Cardiac muscle cell (in vitro differentiated cells and primary cell): ENCODE results near the gene SRSF1. TPM values are rescaled to one million over a fixed set of nuclear protein-coding genes. Genes with fewer than 3 reads are reported as not detected.
A peak's percentile ranks its signal among the peaks of the same experiment; 100 is the strongest.
"Not testable (repeated sequence)": the region's sequence is repeated elsewhere in the genome, so short reads cannot be mapped to it uniquely, and the experiment has no call there.

Source experiments
- DNase-seq, 2 donors: peaks; one replicate each; pipeline versions ENCODE4 v3.0.0 to v3.0.0-alpha.2; 2010 to 2017; ENCODE audit warnings: low read depth in 1 of 2, low spot score in 1 of 2
- H3K27ac ChIP-seq: fragments of 200-600 bp; sonication (generic); 2 replicates; pipeline ENCODE4 v1.5.1; 2016
- H3K27me3 ChIP-seq: fragments of 200-600 bp; sonication (generic); 2 replicates; pipeline ENCODE4 v1.6.0; 2016; ENCODE audit warnings: control low read depth
- H3K36me3 ChIP-seq: fragments of 200-600 bp; sonication (generic); 2 replicates; pipeline ENCODE4 v1.5.1; 2016; ENCODE audit warnings: control low read depth
- H3K4me1 ChIP-seq: fragments of 200-600 bp; sonication (generic); 2 replicates; pipeline ENCODE4 v1.8.1; 2017; ENCODE audit warnings: low read depth, mild to moderate bottlenecking, mixed run types
- H3K4me3 ChIP-seq: fragments of 200-600 bp; sonication (generic); 2 replicates; pipeline ENCODE4 v1.5.1; 2016; ENCODE audit warnings: mild to moderate bottlenecking
- H3K9me3 ChIP-seq: fragments of 200-600 bp; sonication (generic); 2 replicates; pipeline ENCODE4 v1.5.1; 2017; ENCODE audit warnings: low read depth, mild to moderate bottlenecking, control low read depth
- polyA plus RNA-seq: library from polyadenylated mRNA; unstranded; fragments of >200 nt; fragmentation: Nextera tagmentation; extraction: Ambion mirVana; gene quantifications from 2 replicates; pipeline ENCODE4 v1.2.1, GENCODE V29; 2016
- total RNA-seq: library from RNA; depleted of rRNA; stranded (reverse); fragments of >200 nt; gene quantifications from 2 replicates; pipeline ENCODE4 v1.2.3, GENCODE V29; 2016
- TF ChIP-seq, protein P1 (sequence below): IDR thresholded peaks from 2 replicates; pipeline ENCODE4 v1.5.1; 2012; ENCODE audit warnings: low read depth, mild to moderate bottlenecking, low read length

SRSF1 gene
- total and polyA plus RNA-seq, 2 experiments from 2014 or later: 146 to 209 TPM

- Histone ChIP-seq H3K36me3 (peaks cover 50% of the 10 kb centered on the region), H3K9me3 (no peaks in the 10 kb centered on the region), H3K27me3 (no peaks in the 10 kb centered on the region), H3K4me1 (peaks cover 14% of the 10 kb centered on the region), H3K4me3 (no peak overlapping the region), H3K27ac (no peak overlapping the region)
- no peak for DNase-seq
- TF ChIP-seq, protein P1, sequence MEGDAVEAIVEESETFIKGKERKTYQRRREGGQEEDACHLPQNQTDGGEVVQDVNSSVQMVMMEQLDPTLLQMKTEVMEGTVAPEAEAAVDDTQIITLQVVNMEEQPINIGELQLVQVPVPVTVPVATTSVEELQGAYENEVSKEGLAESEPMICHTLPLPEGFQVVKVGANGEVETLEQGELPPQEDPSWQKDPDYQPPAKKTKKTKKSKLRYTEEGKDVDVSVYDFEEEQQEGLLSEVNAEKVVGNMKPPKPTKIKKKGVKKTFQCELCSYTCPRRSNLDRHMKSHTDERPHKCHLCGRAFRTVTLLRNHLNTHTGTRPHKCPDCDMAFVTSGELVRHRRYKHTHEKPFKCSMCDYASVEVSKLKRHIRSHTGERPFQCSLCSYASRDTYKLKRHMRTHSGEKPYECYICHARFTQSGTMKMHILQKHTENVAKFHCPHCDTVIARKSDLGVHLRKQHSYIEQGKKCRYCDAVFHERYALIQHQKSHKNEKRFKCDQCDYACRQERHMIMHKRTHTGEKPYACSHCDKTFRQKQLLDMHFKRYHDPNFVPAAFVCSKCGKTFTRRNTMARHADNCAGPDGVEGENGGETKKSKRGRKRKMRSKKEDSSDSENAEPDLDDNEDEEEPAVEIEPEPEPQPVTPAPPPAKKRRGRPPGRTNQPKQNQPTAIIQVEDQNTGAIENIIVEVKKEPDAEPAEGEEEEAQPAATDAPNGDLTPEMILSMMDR: no peak
Observed at GRCh38 chr17:57979076-57979475, 28.0 kb downstream of the SRSF1 start.

DNA sequence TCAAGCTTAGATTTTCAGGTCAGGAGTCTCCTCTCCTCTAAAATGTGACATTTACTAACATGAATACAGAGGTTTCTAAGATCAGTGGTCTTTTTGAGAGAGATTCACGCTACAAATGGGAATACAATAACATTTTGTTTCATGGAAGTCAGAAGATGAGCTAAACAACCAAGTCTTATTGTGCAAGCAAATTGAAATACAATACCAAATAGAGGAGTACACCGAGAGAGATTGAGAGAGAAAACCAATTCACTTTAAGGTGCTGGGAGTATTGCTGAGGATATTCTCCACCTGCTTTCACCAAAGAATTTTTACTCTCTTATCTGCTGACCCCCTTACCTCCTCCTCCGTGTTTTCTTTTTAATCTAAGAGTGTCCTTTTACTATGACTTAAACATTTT, 30.5 kb downstream of the SRSF1 start:
- no peak overlapping the region for H3K4me3 ChIP-seq
- peaks cover 67% of the 10 kb centered on the region for H3K36me3 ChIP-seq
- TF ChIP-seq, protein P1: no peak

DNA sequence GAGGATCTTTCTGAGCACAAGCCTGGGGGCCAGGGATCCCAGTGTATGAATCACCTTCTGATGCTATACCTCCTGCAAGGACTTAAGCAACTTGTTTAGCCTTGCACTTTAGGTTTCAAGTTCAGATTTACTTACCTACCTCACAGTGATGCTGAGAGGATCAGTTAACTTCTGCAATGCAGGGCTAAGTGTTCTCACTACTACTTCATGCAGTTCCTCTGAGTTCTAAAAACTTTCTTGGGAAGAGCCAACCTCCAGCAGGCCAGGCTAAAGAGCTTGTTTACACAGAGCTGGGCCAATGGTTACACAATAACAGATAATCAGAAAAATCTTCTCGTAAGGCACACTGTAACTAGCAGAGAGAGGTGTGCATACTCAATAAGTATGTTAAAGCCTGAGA, 32.0 kb downstream of the SRSF1 start:
- peak in 1 of 2 donors; percentile 46 for DNase-seq
- Histone ChIP-seq H3K27ac (no peak overlapping the region), H3K36me3 (peaks cover 63% of the 10 kb centered on the region), H3K4me1 (no peaks in the 10 kb centered on the region), H3K4me3 (no peak overlapping the region), H3K9me3 (no peaks in the 10 kb centered on the region), H3K27me3 (no peaks in the 10 kb centered on the region)
- TF ChIP-seq, protein P1: no peak

More for the DNA sequence above, 30.5 kb downstream of the SRSF1 start:
- H3K9me3 ChIP-seq: no peaks in the 10 kb centered on the region
- DNase-seq: no peak
- peaks cover 1% of the 10 kb centered on the region for H3K4me1 ChIP-seq
- H3K27ac ChIP-seq: no peak overlapping the region
- H3K27me3 ChIP-seq: no peaks in the 10 kb centered on the region

GRCh38 chr17:57974053-57974824, 32.8 kb downstream of the SRSF1 start:
- H3K36me3 ChIP-seq: peaks cover 60% of the 10 kb centered on the region
- not testable (repeated sequence) for DNase-seq, H3K27me3 ChIP-seq, H3K27ac ChIP-seq, H3K4me3 ChIP-seq, H3K4me1 ChIP-seq, H3K9me3 ChIP-seq

DNA sequence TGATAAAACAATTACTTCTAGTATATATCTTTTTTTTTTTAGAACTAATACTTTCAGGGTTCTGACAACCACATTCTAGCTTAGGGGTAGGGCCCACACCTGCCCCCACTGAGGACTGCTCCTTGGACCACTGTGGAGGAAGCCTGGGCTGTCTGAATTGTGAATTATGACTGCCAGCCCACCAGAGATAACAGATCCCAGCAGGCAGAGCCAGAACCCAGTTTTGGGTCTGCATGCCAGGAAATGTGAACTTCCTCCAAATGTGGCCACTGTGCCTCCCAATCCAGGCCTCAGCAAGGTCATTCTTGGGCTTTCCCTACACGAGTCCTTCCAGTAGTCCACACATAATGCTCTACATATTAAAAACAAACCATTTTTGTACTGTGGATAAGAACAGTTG, 34.9 kb downstream of the SRSF1 start:
- no peak for DNase-seq
- no peak overlapping the region for H3K4me3 ChIP-seq
- no peaks in the 10 kb centered on the region for H3K4me1 ChIP-seq
- H3K9me3 ChIP-seq: no peaks in the 10 kb centered on the region
- H3K36me3 ChIP-seq: peaks cover 46% of the 10 kb centered on the region
- no peak overlapping the region for H3K27ac ChIP-seq
- H3K27me3 ChIP-seq: no peaks in the 10 kb centered on the region
- TF ChIP-seq, protein P1: no peak

DNA sequence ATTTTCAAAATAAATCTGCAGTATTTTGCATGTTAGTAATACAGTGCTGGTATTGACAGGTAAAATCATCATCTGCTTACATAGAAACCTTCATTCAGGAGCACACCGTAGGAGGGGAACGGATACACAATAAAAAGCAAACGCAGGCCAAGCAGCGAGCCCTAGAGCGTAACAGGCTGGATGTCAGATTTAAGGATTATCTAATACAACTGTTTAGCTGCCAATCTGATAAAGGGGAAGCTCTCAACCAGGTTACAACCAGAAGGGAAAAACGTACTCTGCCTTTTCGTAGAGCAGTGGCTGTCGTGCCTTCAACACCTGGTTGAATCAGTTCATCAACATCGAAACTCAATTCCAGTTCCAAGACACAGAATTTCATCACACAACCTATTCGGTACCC, 35.5 kb downstream of the SRSF1 start:
- Histone ChIP-seq H3K4me3 (no peak overlapping the region), H3K27ac (no peak overlapping the region), H3K27me3 (no peaks in the 10 kb centered on the region), H3K4me1 (no peaks in the 10 kb centered on the region), H3K36me3 (peaks cover 40% of the 10 kb centered on the region), H3K9me3 (no peaks in the 10 kb centered on the region)
- DNase-seq: no peak
- TF ChIP-seq, protein P1: no peak
